Activated T-cell treated with anti-CD3 and anti-CD28 coated beads, Interleukin-2, amount 50 U/mL, for 4 hours (primary cell): ENCODE data around the gene THAP8. TPM values are rescaled to one million over a fixed set of nuclear protein-coding genes. Genes with fewer than 3 reads are reported as not detected.

ENCODE experiments used
- ATAC-seq, 2 donors: fragments of 200-7000 bp; cut with Tn5 transposase; one replicate each; pipeline ENCODE4 v1.10.0; 2021
- DNase-seq: peaks from one replicate; pipeline ENCODE4 v3.0.0-alpha.2; 2020
- H3K27me3 Mint-ChIP-seq: one replicate; pipeline ENCODE4 v1.8.0; 2021; ENCODE audit warnings: low read depth, mixed read lengths
- H3K36me3 Mint-ChIP-seq: one replicate; pipeline ENCODE4 v1.8.0; 2022; ENCODE audit warnings: mixed read lengths; ENCODE audit not compliant: insufficient read depth
- H3K4me1 Mint-ChIP-seq: one replicate; pipeline ENCODE4 v1.8.0; 2021; ENCODE audit warnings: low read depth, mixed read lengths
- H3K4me3 Mint-ChIP-seq: one replicate; pipeline ENCODE4 v1.8.0; 2021; ENCODE audit warnings: mild to moderate bottlenecking, moderate library complexity, mixed read lengths
- H3K9me3 Mint-ChIP-seq: one replicate; pipeline ENCODE4 v1.8.0; 2021; ENCODE audit warnings: mixed read lengths
- total RNA-seq, 3 donors: library from RNA; stranded (reverse); gene quantifications; one replicate each; pipeline ENCODE4 v1.2.1, GENCODE V29; 2021

Gene THAP8, protein sequence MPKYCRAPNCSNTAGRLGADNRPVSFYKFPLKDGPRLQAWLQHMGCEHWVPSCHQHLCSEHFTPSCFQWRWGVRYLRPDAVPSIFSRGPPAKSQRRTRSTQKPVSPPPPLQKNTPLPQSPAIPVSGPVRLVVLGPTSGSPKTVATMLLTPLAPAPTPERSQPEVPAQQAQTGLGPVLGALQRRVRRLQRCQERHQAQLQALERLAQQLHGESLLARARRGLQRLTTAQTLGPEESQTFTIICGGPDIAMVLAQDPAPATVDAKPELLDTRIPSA
- 1 to 10 TPM in 1 of 3 donors, under 1 TPM in 2; 0.76 to 1.2 (median 0.90) TPM for total RNA-seq

DNA sequence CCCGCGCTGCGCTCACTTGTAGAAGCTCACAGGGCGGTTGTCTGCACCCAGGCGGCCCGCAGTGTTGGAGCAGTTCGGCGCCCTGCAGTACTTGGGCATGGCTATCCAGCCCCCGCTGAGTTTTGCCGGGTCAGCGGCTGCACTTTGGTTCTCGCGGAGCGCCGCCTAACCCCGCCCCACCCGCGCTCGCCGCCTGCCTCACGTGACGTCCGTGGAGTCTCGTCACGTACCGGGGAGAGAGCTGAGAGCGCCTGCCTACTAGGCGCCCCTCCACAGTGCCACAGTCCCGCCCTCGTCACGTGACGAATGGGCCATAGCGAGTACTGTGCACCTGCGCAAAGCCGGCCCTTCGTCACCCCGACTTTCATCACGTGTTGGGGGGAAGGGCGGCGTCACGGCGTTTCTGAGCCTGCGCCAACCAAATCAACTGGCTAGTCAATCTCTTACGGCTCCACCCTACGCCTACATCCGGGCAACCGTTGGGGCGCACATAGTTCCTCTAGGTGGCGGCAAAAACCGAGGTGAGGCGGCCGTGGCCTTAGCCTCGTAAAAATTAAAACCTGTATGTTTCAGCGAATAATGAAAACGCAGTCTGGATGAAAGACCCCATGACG lies at the start of gene THAP8:
THAP8 (minus strand) TSS at position 167 of the 614 bp plus-strand sequence; CDS start at position 99, 68 bp downstream.
- H3K4me1 Mint-ChIP-seq, result peaks cover 16% of the 10 kb centered on the region
- H3K36me3 Mint-ChIP-seq, result peaks cover 3% of the 10 kb centered on the region
- peak; percentile 88 to 90 for ATAC-seq
- DNase-seq, result peak; percentile 99
- H3K9me3 Mint-ChIP-seq, result no peaks in the 10 kb centered on the region
- H3K4me3 Mint-ChIP-seq, result peak within 1 kb of the TSS; percentile 91
- no peaks in the 10 kb centered on the region for H3K27me3 Mint-ChIP-seq

DNA sequence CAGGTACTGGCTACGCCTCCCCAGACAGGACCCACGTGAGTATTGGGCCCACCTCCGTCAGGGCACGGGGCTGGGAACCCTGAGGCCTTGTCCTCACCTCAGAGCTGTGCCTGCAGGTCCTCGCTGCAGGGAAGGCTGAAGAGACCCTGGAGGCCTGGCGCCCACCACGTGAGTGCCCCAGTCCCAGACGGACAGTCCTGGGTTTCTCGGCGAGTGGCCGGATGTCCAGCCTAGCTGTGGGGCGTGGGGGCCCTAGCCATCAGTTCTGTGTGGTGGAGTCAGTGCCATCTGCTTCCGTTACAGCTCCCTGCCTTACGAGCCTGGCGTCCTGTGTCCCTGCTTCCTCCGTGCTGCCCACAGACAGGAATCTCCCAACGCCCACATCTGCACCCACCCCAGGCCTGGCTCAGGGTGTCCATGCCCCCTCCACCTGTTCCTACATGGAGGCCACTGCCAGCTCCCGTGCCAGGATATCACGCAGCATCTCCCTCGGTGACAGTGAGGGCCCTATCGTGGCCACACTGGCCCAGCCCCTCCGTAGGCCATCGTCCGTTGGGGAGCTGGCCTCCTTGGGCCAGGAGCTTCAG lies 49.0 kb upstream of the THAP8 start:
- no peaks in the 10 kb centered on the region for H3K36me3 Mint-ChIP-seq
- ATAC-seq, result no peak
- H3K9me3 Mint-ChIP-seq, result no peaks in the 10 kb centered on the region
- H3K27me3 Mint-ChIP-seq, result no peaks in the 10 kb centered on the region
- no peak overlapping the region for H3K4me3 Mint-ChIP-seq
- no peaks in the 10 kb centered on the region for H3K4me1 Mint-ChIP-seq
- DNase-seq, result no peak

DNA sequence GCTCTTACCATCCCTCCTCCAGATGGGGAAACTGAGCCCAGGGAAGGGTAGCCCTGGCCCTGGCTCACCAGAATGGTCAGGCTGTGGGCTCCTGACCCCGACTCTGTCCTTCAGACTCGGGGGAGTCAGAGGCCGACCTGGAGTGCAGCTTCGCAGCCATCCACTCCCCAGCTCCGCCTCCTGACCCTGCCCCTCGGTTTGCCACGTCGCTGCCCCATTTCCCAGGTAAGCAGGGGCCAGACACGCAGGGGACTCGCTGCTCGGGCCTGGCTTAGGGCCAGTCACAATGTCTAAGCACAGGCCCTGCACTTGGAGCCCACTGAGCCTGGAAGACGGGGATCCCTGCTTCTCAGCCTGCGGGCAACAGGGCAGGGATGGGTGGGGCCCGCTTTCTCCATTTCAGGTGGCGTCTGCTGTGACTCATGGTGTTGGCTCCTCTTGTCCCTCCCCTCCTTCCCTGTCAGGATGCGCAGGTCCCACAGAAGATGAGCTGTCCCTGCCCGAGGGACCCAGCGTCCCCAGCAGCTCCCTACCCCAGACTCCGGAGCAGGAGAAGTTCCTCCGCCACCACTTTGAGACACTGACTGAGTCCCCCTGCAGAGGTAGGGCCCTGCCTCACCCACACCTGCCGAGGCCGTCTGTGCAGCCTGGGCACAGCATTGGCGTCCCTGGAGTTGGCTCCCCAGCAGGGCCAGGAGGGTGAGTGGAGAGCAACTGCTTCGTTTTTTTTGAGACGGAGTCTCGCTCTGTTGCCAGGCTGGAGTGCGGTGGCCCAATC lies 47.7 kb upstream of the THAP8 start:
- H3K9me3 Mint-ChIP-seq, result no peaks in the 10 kb centered on the region
- H3K4me3 Mint-ChIP-seq, result no peak overlapping the region
- DNase-seq (no peak), ATAC-seq (no peak)
- H3K36me3 Mint-ChIP-seq, result no peaks in the 10 kb centered on the region
- H3K4me1 Mint-ChIP-seq, result no peaks in the 10 kb centered on the region
- no peaks in the 10 kb centered on the region for H3K27me3 Mint-ChIP-seq

DNA sequence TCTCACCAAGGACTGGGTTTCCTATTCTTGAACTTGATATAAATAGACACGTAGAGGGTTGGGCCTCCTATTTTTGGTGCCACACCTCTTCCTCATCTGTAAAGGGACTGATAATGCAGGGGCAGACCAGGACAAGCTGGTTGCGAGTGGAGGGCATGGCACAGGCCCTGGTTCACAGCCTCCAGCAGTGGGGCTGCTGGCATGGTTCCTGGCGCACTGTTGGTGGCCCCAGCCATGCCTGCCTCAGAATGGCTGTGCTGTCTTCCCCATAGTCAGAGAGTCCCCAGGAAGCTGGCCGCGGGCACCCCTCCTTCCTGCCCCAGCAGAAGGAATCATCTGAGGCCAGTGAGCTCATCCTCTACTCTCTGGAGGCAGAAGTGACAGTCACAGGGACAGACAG lies 46.4 kb upstream of the THAP8 start:
- no peaks in the 10 kb centered on the region for H3K27me3 Mint-ChIP-seq
- ATAC-seq (no peak), DNase-seq (no peak)
- no peaks in the 10 kb centered on the region for H3K9me3 Mint-ChIP-seq
- H3K4me3 Mint-ChIP-seq, result no peak overlapping the region
- H3K36me3 Mint-ChIP-seq, result no peaks in the 10 kb centered on the region
- H3K4me1 Mint-ChIP-seq, result no peaks in the 10 kb centered on the region

DNA sequence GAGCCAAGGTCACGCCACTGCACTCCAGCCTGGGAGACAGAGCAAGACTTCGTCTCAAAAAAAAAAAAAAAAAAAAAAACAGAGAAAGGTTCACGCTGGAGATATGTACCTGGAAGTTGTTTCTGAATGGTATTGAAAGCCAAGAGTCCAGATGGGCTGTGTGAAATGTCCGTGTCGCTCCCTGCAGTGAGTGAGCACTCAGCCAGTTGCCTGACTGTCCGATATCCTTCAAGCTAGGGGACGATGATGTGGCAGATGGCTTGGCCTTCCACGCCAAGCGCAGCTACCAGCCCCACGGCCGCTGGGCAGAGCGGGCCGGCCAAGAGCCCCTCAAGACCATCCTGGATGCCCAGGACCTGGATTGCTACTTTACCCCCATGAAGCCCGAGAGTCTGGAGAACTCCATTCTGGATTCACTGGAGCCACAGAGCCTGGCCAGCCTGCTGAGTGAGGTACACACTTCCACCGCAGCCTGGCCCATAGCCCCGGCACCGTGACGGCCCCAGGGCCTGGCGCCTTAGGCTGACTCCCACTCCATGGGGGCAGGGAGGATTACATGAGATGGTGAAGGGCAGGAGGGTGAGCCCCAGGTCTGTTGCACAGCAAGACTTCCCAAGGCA lies 45.2 kb upstream of the THAP8 start:
- no peak for DNase-seq
- H3K4me3 Mint-ChIP-seq, result no peak overlapping the region
- H3K4me1 Mint-ChIP-seq, result no peaks in the 10 kb centered on the region
- ATAC-seq, result no peak
- no peaks in the 10 kb centered on the region for H3K27me3 Mint-ChIP-seq
- no peaks in the 10 kb centered on the region for H3K9me3 Mint-ChIP-seq
- H3K36me3 Mint-ChIP-seq, result no peaks in the 10 kb centered on the region

DNA sequence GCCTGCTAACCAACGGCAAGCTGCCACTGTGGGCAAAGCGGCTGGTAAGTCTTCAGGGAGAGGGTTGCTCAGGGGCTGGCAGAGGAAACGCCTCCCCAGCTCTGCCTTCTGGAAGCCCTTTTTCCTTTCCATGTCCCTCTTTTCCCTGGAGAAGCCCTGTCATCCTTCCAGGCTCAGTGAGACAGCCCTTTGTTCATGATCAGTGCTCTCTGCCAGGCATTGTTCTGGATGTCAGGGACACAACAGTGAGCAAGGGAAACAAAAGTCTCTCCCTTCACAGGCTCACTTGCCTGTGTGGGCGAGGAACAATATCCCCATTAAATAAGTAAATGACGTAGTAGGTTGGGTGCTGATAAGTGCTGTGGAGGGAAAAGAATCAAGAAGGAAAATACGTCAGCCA lies 43.0 kb upstream of the THAP8 start:
- Mint-ChIP-seq H3K4me3 (no peak overlapping the region), H3K36me3 (peaks cover 3% of the 10 kb centered on the region), H3K4me1 (peaks cover 12% of the 10 kb centered on the region), H3K27me3 (no peaks in the 10 kb centered on the region), H3K9me3 (no peaks in the 10 kb centered on the region)
- ATAC-seq (no peak), DNase-seq (no peak)

DNA sequence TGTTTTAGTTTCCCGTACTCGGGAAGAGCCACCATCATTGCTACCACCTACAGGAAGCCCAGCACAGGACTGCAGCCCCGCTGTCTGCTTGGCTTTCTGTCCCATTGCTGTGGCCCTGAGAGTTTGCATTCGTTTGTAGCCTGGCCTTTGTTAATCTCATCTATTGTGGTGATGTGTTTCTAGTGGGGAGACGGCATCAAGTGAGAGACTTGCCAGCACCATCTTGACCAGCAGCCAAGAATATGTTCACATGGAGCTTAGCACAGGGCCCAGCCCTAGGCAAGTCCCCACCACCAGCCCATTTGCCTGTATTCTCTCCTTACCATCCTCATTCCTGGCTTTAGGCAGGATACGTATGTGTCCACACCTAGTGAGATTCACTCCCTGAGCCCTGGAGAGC lies 39.6 kb upstream of the THAP8 start:
- H3K4me1 Mint-ChIP-seq, result peaks cover 12% of the 10 kb centered on the region
- no peaks in the 10 kb centered on the region for H3K27me3 Mint-ChIP-seq
- H3K9me3 Mint-ChIP-seq, result no peaks in the 10 kb centered on the region
- peak in 1 of 2 donors; percentile 14 for ATAC-seq
- no peak for DNase-seq
- no peak overlapping the region for H3K4me3 Mint-ChIP-seq
- H3K36me3 Mint-ChIP-seq, result peaks cover 3% of the 10 kb centered on the region

DNA sequence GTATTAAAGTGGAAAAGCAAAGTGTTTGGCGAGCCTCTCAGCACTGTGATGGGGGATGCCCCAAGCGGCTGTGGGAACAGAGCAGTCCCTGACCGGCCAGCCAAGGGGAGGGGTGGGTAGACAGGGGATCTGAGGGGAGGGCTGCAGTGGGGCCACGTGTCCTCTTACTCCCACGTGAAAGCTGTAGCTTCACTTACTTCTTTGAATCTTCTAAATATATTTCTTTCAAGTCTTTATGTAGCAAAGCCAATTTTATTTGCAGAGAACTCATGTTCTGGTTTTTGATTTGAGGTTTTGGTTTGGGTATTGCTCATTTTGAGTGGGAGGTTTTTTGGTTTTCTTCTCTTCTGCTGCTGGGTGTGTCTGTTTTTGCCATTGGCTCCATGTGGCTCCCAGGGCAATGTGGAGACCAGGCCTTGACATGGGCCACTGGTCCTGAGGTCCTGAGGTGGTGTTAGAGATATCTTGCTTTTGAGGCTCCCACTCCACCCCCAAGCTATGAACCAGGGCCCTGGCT lies 39.1 kb upstream of the THAP8 start:
- Mint-ChIP-seq H3K4me1 (peaks cover 12% of the 10 kb centered on the region), H3K27me3 (no peaks in the 10 kb centered on the region), H3K4me3 (no peak overlapping the region), H3K36me3 (peaks cover 3% of the 10 kb centered on the region), H3K9me3 (no peaks in the 10 kb centered on the region)
- DNase-seq, result no peak
- ATAC-seq, result peak; percentile 78 to 82

DNA sequence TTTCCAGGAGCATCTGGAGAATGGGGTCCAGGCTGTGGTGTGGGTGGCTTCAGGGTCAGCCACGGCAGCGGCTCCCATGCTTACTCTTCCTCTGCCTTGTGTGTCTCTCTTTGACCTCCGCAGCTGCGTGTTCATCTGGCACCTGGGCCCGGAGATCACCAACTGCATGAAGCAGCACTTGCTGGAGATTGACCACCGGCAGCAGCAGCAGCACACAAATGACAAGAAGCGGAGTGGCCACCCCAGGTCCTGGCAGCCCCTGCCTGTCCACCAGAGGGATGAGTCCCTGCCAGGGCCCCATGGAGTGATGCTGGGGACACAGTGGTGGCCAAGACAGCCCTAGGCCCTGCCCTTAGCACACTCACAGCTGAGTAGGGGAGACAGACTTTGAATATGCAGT lies 38.5 kb upstream of the THAP8 start:
- no peak for ATAC-seq

DNA sequence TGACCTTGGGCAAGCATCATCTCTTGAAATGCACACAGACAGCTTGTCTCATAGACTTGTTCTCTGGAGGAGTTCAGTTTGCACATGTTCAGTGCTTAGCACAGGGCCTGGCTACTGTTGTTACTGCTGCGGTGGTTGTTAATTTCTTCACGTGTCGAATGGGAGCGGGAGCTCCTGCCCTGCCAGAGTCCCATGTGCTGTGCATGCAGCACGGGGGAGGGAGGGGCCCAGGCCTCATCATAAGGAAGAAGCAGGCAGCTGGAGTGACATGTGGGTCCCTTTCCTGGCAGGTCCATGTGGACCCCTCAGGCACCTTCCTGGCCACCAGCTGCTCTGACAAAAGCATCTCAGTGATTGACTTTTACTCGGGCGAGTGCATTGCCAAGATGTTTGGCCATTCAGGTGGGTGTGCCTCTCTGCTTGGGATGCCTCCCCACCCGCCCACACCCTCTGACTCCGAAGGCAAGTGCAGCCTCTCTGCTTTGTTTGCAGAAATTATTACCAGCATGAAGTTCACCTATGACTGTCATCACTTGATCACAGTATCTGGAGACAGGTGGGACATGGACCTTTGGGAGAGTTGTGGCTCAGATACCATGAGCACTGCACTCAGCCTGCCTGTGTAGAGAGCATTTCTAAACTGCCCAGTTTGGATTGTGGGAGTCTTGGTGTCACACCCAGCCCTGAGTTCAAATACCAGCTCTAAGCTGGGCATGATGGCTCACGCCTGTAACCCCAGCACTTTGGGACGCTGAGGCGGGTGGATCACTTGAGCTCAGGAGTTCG lies 37.0 kb upstream of the THAP8 start:
- Mint-ChIP-seq H3K4me1 (peaks cover 12% of the 10 kb centered on the region), H3K9me3 (no peaks in the 10 kb centered on the region), H3K4me3 (no peak overlapping the region), H3K27me3 (no peaks in the 10 kb centered on the region), H3K36me3 (peaks cover 3% of the 10 kb centered on the region)
- ATAC-seq, result no peak
- DNase-seq, result no peak

More for the DNA sequence above, 38.5 kb upstream of the THAP8 start:
- Mint-ChIP-seq H3K9me3 (no peaks in the 10 kb centered on the region), H3K36me3 (peaks cover 3% of the 10 kb centered on the region), H3K4me3 (no peak overlapping the region), H3K27me3 (no peaks in the 10 kb centered on the region), H3K4me1 (peaks cover 12% of the 10 kb centered on the region)
- DNase-seq, result no peak

DNA sequence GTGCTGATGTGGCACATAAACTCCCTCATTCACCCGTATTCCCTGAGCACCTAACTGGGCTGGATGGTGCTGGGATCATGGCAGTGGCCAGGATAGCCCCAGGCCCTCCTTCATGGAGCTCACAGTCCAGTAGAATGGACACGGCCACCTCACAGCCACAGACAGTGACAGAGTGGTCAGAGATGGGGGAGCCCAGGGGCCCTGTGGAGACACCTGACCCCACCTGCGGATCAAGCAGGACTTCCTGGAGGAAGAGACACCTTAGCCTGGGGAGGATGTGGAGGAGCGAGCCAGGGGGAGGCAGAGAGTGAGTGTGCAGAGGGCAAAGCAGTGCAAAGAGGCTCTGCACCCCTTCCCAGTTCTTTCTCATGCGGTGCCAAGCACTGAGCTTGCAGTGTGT lies 35.8 kb upstream of the THAP8 start:
- Mint-ChIP-seq H3K9me3 (no peaks in the 10 kb centered on the region), H3K4me1 (peaks cover 12% of the 10 kb centered on the region), H3K36me3 (peaks cover 3% of the 10 kb centered on the region), H3K27me3 (no peaks in the 10 kb centered on the region), H3K4me3 (no peak overlapping the region)
- ATAC-seq (no peak), DNase-seq (no peak)

DNA sequence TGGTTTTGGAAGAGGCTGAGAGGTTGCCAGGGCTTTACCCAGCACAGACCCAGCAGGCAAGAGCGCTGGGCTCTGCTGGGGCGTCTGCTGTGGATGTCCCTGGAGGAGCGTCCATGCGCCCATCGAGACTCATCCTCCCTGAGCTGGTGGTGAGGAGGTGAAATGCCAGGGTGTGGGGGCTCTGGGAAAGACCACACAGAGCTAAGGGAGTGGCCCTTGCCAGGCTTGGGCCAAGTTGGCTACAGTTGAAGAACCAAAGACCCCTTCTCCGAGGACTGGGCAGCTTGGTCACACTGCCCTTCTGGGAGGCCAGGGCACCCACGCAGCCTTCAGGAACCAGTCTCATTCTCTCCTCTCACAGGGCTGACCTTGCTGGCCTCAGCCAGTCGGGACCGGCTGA lies 32.2 kb upstream of the THAP8 start:
- no peaks in the 10 kb centered on the region for H3K4me1 Mint-ChIP-seq
- DNase-seq (no peak), ATAC-seq (no peak)
- no peaks in the 10 kb centered on the region for H3K36me3 Mint-ChIP-seq
- no peaks in the 10 kb centered on the region for H3K9me3 Mint-ChIP-seq
- H3K4me3 Mint-ChIP-seq, result no peak overlapping the region
- no peaks in the 10 kb centered on the region for H3K27me3 Mint-ChIP-seq

DNA sequence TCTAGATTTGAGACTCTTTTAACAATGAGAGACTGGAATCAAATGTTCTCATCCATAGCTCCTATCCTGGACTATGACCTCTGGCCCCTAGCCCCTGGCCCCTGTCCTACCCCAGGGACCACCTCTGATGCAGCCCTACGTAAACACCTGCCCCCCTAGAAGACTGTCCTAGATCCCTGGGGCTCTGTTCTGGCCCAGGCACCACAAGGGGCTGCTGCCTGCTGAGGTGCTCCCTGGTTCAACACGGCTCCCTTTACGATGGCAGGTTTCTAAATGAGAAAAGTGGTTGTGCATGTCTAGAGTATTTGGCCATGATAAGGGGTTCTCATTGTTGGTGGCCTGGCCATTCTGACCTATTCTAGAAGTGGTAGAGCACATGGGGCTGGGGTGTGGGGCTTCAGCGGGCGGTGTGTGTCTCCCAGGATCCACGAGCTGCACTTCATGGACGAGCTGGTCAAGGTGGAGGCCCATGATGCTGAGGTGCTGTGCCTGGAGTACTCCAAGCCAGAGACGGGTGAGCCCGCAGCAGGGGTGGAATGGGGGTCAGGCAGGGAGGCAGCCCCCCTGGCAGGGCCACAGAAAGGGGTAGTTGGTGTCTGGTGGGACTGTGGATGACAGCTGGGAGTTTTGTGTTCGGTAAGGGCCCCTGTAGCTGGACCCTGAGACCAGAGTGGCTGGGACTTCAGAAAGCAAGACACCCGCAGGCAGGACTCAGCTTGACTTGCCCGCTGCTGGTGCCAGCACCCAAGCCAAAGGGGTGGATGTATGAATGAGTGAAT lies 30.3 kb upstream of the THAP8 start:
- ATAC-seq, result no peak
- Mint-ChIP-seq H3K4me1 (no peaks in the 10 kb centered on the region), H3K27me3 (no peaks in the 10 kb centered on the region), H3K36me3 (peaks cover 3% of the 10 kb centered on the region), H3K9me3 (no peaks in the 10 kb centered on the region), H3K4me3 (no peak overlapping the region)
- no peak for DNase-seq
